ENCODE measurements around the gene BIRC2. TPM values are rescaled to one million over a fixed set of nuclear protein-coding genes. Genes with fewer than 3 reads are reported as not detected.

The BIRC2 gene
- total RNA-seq, 1 donor from 2014 or later = 69.9 TPM

- no peak for TF ChIP-seq EZH2 (IDR thresholded peaks at IDR 0.05; ENCODE audit: insufficient read depth, low read length)
- TF ChIP-seq CTCF (IDR thresholded peaks at IDR 0.05; ENCODE audit: insufficient read depth, low read depth, low read length) = no peak
- no peak for DNase-seq (ENCODE audit: low read depth)
Measured at GRCh38 chr11:102359372-102359771, 12.4 kb downstream of the BIRC2 start.

DNA sequence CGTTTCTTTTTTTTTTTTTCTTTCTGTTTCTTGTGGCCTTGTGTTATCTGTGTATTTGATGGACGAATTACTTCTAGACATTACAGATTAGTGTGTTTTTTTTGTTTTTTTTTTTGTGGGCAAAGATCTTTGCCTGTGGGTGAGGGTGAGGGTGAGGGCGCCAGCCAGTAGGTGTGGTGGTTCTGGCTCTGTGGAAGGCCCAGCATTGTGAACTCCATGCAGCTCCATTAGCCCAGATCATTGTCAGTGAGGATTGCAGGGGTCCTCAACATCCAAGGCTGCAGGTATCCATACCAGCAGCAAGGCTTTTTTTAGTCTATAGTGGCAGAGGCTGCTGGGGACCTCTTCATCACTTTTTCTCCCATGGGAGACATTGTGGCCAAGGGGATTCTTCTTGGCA is 13.7 kb downstream of the BIRC2 start:
- Histone ChIP-seq H3K79me2 (ENCODE audit: insufficient read depth, low read length) (peaks cover 73% of the 10 kb centered on the region), H3K36me3 (ENCODE audit: insufficient read depth, low read length) (peaks cover 38% of the 10 kb centered on the region), H3K27ac (ENCODE audit: low read depth, low read length) (no peak overlapping the region), H3K9me3 (ENCODE audit: insufficient read depth, low read depth, low read length) (no peaks in the 10 kb centered on the region), H3K27me3 (ENCODE audit: insufficient read depth, low read length) (no peaks in the 10 kb centered on the region), H3K4me2 (ENCODE audit: low read length) (no peak overlapping the region), H3K4me3 (ENCODE audit: insufficient read depth, low read depth, low read length) (no peak overlapping the region), H2AFZ (ENCODE audit: low read depth, low read length) (no peak overlapping the region), H3K4me1 (ENCODE audit: insufficient read depth, low read length) (no peaks in the 10 kb centered on the region), H4K20me1 (ENCODE audit: insufficient read depth, low read length) (peaks cover 54% of the 10 kb centered on the region), H3K9ac (ENCODE audit: low read length) (no peak overlapping the region)
- TF ChIP-seq EZH2 (IDR thresholded peaks at IDR 0.05; ENCODE audit: insufficient read depth, low read length) (no peak), CTCF (IDR thresholded peaks at IDR 0.05; ENCODE audit: insufficient read depth, low read depth, low read length) (no peak)
- FAIRE-seq (no peak), DNase-seq (ENCODE audit: low read depth) (no peak)
- H3K9me3 Mint-ChIP-seq (ENCODE audit: unreplicated experiment) = no peaks in the 10 kb centered on the region
- H3K4me1 Mint-ChIP-seq (ENCODE audit: low read depth, unreplicated experiment) = peaks cover 11% of the 10 kb centered on the region
- no peaks in the 10 kb centered on the region for H3K27me3 Mint-ChIP-seq (ENCODE audit: low read depth, unreplicated experiment)
- peak overlapping the region; percentile 21 for H3K4me3 Mint-ChIP-seq (ENCODE audit: unreplicated experiment)
- no peak overlapping the region for H3K27ac Mint-ChIP-seq (ENCODE audit: unreplicated experiment)
- H3K36me3 Mint-ChIP-seq (ENCODE audit: low read depth, unreplicated experiment) = peaks cover 22% of the 10 kb centered on the region

More at GRCh38 chr11:102359372-102359771, 12.4 kb downstream of the BIRC2 start:
- Histone ChIP-seq H2AFZ (ENCODE audit: low read depth, low read length) (no peak overlapping the region), H4K20me1 (ENCODE audit: insufficient read depth, low read length) (peaks cover 58% of the 10 kb centered on the region), H3K9me3 (ENCODE audit: insufficient read depth, low read depth, low read length) (no peaks in the 10 kb centered on the region), H3K27ac (ENCODE audit: low read depth, low read length) (no peak overlapping the region), H3K9ac (ENCODE audit: low read length) (no peak overlapping the region), H3K79me2 (ENCODE audit: insufficient read depth, low read length) (peaks cover 79% of the 10 kb centered on the region), H3K4me3 (ENCODE audit: insufficient read depth, low read depth, low read length) (no peak overlapping the region), H3K4me2 (ENCODE audit: low read length) (no peak overlapping the region), H3K4me1 (ENCODE audit: insufficient read depth, low read length) (no peaks in the 10 kb centered on the region), H3K36me3 (ENCODE audit: insufficient read depth, low read length) (peaks cover 25% of the 10 kb centered on the region), H3K27me3 (ENCODE audit: insufficient read depth, low read length) (no peaks in the 10 kb centered on the region)
- no peak overlapping the region for H3K4me3 Mint-ChIP-seq (ENCODE audit: unreplicated experiment)
- H3K4me1 Mint-ChIP-seq (ENCODE audit: low read depth, unreplicated experiment) = peaks cover 11% of the 10 kb centered on the region
- H3K27me3 Mint-ChIP-seq (ENCODE audit: low read depth, unreplicated experiment) = no peaks in the 10 kb centered on the region
- FAIRE-seq = peak; percentile 52
- no peaks in the 10 kb centered on the region for H3K9me3 Mint-ChIP-seq (ENCODE audit: unreplicated experiment)
- H3K36me3 Mint-ChIP-seq (ENCODE audit: low read depth, unreplicated experiment) = peaks cover 27% of the 10 kb centered on the region
- no peak overlapping the region for H3K27ac Mint-ChIP-seq (ENCODE audit: unreplicated experiment)

DNA sequence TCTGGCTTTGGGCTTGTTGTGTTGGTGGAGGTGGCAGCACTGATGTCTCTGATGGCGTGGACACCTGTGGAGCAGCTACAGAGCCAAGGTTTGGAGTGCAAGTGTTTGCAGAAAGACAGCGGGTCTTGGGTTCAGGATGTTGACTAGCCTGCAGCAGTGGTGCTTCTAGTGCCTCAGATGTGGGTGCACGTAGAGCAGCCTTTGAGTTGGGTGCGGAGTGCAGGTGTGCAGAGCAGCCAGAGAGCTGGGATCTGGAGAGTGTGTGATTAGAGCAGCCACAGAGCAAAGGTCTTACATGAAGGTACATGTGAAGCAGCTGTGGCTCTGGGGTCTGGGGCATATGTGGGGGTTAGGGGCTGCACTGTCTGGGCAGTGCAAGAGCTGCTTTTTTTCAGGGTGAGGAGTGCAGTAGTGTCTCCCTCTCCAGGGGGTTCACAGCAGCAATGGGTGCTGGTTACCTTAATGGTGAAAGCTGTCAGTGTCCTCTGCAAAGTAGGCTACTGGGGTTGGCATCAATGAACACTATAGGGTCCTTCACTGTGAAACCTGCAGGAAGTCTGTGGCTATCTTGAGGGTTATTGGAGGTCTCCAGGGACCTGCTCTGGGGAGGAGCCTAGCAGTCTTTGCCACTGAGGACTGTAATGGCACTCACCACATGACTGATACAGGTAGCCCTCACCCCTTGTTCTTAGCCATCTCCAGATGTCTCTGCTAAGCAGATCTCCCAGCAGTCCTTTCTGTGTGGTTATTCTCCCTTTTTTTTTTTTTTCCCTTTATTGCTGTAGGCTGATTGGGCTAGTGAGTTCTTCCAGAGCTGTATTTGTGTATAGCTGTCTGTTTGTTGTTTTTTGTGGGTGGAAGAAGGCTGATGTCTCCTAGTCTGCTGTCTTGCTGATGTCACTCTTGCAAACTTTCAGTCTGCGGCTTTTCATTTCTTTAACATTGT is 14.3 kb downstream of the BIRC2 start:
- DNase-seq (ENCODE audit: low read depth) (no peak), FAIRE-seq (no peak)
- Histone ChIP-seq H3K4me2 (ENCODE audit: low read length) (no peak overlapping the region), H3K36me3 (ENCODE audit: insufficient read depth, low read length) (peaks cover 43% of the 10 kb centered on the region), H3K4me1 (ENCODE audit: insufficient read depth, low read length) (no peaks in the 10 kb centered on the region), H4K20me1 (ENCODE audit: insufficient read depth, low read length) (peaks cover 53% of the 10 kb centered on the region), H2AFZ (ENCODE audit: low read depth, low read length) (no peak overlapping the region), H3K4me3 (ENCODE audit: insufficient read depth, low read depth, low read length) (no peak overlapping the region), H3K9ac (ENCODE audit: low read length) (no peak overlapping the region), H3K79me2 (ENCODE audit: insufficient read depth, low read length) (peaks cover 70% of the 10 kb centered on the region), H3K27ac (ENCODE audit: low read depth, low read length) (no peak overlapping the region), H3K9me3 (ENCODE audit: insufficient read depth, low read depth, low read length) (no peaks in the 10 kb centered on the region), H3K27me3 (ENCODE audit: insufficient read depth, low read length) (no peaks in the 10 kb centered on the region)
- Mint-ChIP-seq H3K9me3 (ENCODE audit: unreplicated experiment) (no peaks in the 10 kb centered on the region), H3K27ac (ENCODE audit: unreplicated experiment) (peak overlapping the region; percentile 29), H3K36me3 (ENCODE audit: low read depth, unreplicated experiment) (peaks cover 21% of the 10 kb centered on the region), H3K4me3 (ENCODE audit: unreplicated experiment) (no peak overlapping the region), H3K4me1 (ENCODE audit: low read depth, unreplicated experiment) (peaks cover 11% of the 10 kb centered on the region), H3K27me3 (ENCODE audit: low read depth, unreplicated experiment) (no peaks in the 10 kb centered on the region)
- TF ChIP-seq EZH2 (IDR thresholded peaks at IDR 0.05; ENCODE audit: insufficient read depth, low read length) (no peak), CTCF (IDR thresholded peaks at IDR 0.05; ENCODE audit: insufficient read depth, low read depth, low read length) (no peak)

Measured in astrocyte (in vitro differentiated cells and primary cell).